Measurements from ENCODE around the gene CPNE8. TPM values are rescaled to one million over a fixed set of nuclear protein-coding genes. Genes with fewer than 3 reads are reported as not detected.

The CPNE8 gene
- total RNA-seq, 1 experiment from 2014 or later = 7.2 TPM

DNA sequence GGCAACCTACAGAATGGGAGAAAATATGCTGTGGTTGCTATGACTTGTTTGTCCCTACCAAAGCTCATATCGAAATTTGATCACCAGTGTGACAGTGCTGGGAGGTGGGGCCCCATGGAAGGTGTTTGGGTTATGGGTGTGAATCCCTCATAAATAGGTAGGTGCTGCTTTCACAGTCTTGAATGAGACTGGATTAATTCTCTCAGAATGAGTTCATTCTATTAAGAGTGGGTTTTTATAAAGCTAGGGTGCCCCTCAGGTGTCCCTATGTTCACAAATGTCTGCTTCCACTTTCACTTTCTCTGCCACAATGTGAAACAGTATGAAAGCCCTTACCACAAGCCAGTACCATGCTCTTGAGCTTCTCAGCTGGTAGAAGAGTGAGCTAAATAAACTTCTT is 133.5 kb downstream of the CPNE8 start:
- no peak for DNase-seq
- H3F3A ChIP-seq (ENCODE audit: low read length, unreplicated experiment) = no peaks in the 10 kb centered on the region
- TF ChIP-seq EZH2phosphoT487 (IDR thresholded peaks at IDR 0.05; ENCODE audit: borderline replicate concordance, low read length) (no peak), EZH2 (IDR thresholded peaks at IDR 0.05; ENCODE audit: low read length, unreplicated experiment) (no peak)
- TF ChIP-seq, protein P1, sequence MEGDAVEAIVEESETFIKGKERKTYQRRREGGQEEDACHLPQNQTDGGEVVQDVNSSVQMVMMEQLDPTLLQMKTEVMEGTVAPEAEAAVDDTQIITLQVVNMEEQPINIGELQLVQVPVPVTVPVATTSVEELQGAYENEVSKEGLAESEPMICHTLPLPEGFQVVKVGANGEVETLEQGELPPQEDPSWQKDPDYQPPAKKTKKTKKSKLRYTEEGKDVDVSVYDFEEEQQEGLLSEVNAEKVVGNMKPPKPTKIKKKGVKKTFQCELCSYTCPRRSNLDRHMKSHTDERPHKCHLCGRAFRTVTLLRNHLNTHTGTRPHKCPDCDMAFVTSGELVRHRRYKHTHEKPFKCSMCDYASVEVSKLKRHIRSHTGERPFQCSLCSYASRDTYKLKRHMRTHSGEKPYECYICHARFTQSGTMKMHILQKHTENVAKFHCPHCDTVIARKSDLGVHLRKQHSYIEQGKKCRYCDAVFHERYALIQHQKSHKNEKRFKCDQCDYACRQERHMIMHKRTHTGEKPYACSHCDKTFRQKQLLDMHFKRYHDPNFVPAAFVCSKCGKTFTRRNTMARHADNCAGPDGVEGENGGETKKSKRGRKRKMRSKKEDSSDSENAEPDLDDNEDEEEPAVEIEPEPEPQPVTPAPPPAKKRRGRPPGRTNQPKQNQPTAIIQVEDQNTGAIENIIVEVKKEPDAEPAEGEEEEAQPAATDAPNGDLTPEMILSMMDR (conservative IDR thresholded peaks at IDR 0.05; ENCODE audit: low read depth, low read length) = no peak
- ChIA-PET CTCF (no interaction called here), POLR2A (ENCODE audit: unreplicated experiment) (no interaction called here)
- H3K27ac ChIP-seq (ENCODE audit: low read length) = no peak overlapping the region
- no peak overlapping the region for H3K9ac ChIP-seq (ENCODE audit: low read length)
- H3K4me3 ChIP-seq (ENCODE audit: low read length) = no peak overlapping the region
- ATAC-seq = no peak
- H3K4me2 ChIP-seq (ENCODE audit: low read length) = no peak overlapping the region
- no peaks in the 10 kb centered on the region for H3K36me3 ChIP-seq (ENCODE audit: low read depth, low read length)
- H3K79me2 ChIP-seq (ENCODE audit: low read length) = no peaks in the 10 kb centered on the region
- no peaks in the 10 kb centered on the region for H3K9me2 ChIP-seq (replicated peaks; ENCODE audit: low read length)
- no peaks in the 10 kb centered on the region for H3K4me1 ChIP-seq (ENCODE audit: insufficient read depth, low read length)
- H3K27me3 ChIP-seq (ENCODE audit: low read length) = no peaks in the 10 kb centered on the region
- intact Hi-C loops (cut with micrococcal nuclease) = no loop called here
- no peaks in the 10 kb centered on the region for H3K9me3 ChIP-seq (ENCODE audit: low read length)
- no peak overlapping the region for H2AFZ ChIP-seq (ENCODE audit: low read length)
- no TSS peak for BruUV-seq (replicated peaks)
- H4K20me1 ChIP-seq (ENCODE audit: low read length) = no peaks in the 10 kb centered on the region

- Histone ChIP-seq H2AFZ (ENCODE audit: low read length) (no peak overlapping the region), H3K9ac (ENCODE audit: low read length) (no peak overlapping the region), H3K36me3 (ENCODE audit: low read depth, low read length) (no peaks in the 10 kb centered on the region), H3K27ac (ENCODE audit: low read length) (no peak overlapping the region), H3K9me2 (replicated peaks; ENCODE audit: low read length) (no peaks in the 10 kb centered on the region), H3K27me3 (ENCODE audit: low read length) (no peaks in the 10 kb centered on the region), H3K4me2 (ENCODE audit: low read length) (no peak overlapping the region), H3K9me3 (ENCODE audit: low read length) (no peaks in the 10 kb centered on the region), H3K4me1 (ENCODE audit: insufficient read depth, low read length) (no peaks in the 10 kb centered on the region), H3K4me3 (ENCODE audit: low read length) (no peak overlapping the region), H4K20me1 (ENCODE audit: low read length) (no peaks in the 10 kb centered on the region), H3F3A (ENCODE audit: low read length, unreplicated experiment) (no peaks in the 10 kb centered on the region), H3K79me2 (ENCODE audit: low read length) (no peaks in the 10 kb centered on the region)
- ChIA-PET POLR2A (ENCODE audit: unreplicated experiment) (no interaction called here), CTCF (no interaction called here)
- BruUV-seq (replicated peaks) = no TSS peak
- TF ChIP-seq, protein P1 (conservative IDR thresholded peaks at IDR 0.05; ENCODE audit: low read depth, low read length) = no peak
- no peak for TF ChIP-seq EZH2 (IDR thresholded peaks at IDR 0.05; ENCODE audit: low read length, unreplicated experiment)
- no peak for TF ChIP-seq EZH2phosphoT487 (IDR thresholded peaks at IDR 0.05; ENCODE audit: borderline replicate concordance, low read length)
- no peak for ATAC-seq
- DNase-seq = no peak
- intact Hi-C loops (cut with micrococcal nuclease) = no loop called here
Measured at GRCh38 chr12:38761636-38762342, 143.6 kb downstream of the CPNE8 start.

GRCh38 chr12:38761111-38761510 is 144.3 kb downstream of the CPNE8 start:
- H3K27ac ChIP-seq (ENCODE audit: low read length) = no peak overlapping the region
- ChIA-PET POLR2A (ENCODE audit: unreplicated experiment) (no interaction called here), CTCF (no interaction called here)
- BruUV-seq (replicated peaks) = no TSS peak
- no peaks in the 10 kb centered on the region for H3F3A ChIP-seq (ENCODE audit: low read length, unreplicated experiment)
- ATAC-seq (no peak), DNase-seq (no peak)
- no peaks in the 10 kb centered on the region for H4K20me1 ChIP-seq (ENCODE audit: low read length)
- no peak overlapping the region for H3K4me3 ChIP-seq (ENCODE audit: low read length)
- no peak overlapping the region for H2AFZ ChIP-seq (ENCODE audit: low read length)
- H3K9ac ChIP-seq (ENCODE audit: low read length) = no peak overlapping the region
- no peaks in the 10 kb centered on the region for H3K36me3 ChIP-seq (ENCODE audit: low read depth, low read length)
- no peaks in the 10 kb centered on the region for H3K79me2 ChIP-seq (ENCODE audit: low read length)
- intact Hi-C loops (cut with micrococcal nuclease) = no loop called here
- TF ChIP-seq, protein P1 (conservative IDR thresholded peaks at IDR 0.05; ENCODE audit: low read depth, low read length) = no peak
- TF ChIP-seq EZH2phosphoT487 (IDR thresholded peaks at IDR 0.05; ENCODE audit: borderline replicate concordance, low read length) (no peak), EZH2 (IDR thresholded peaks at IDR 0.05; ENCODE audit: low read length, unreplicated experiment) (no peak)
- no peaks in the 10 kb centered on the region for H3K9me2 ChIP-seq (replicated peaks; ENCODE audit: low read length)
- no peaks in the 10 kb centered on the region for H3K9me3 ChIP-seq (ENCODE audit: low read length)
- no peak overlapping the region for H3K4me2 ChIP-seq (ENCODE audit: low read length)
- no peaks in the 10 kb centered on the region for H3K4me1 ChIP-seq (ENCODE audit: insufficient read depth, low read length)
- no peaks in the 10 kb centered on the region for H3K27me3 ChIP-seq (ENCODE audit: low read length)

Measured in PC-3 (cell line).